G401.6 (cell line): ENCODE data around the gene PTPRG.

Experiments used
- FAIRE-seq: peaks from 2 replicates; lab custom pipeline; 2012; peaks lifted over from hg19 to GRCh38; lab: Jason Lieb, UNC

The PTPRG gene

DNA sequence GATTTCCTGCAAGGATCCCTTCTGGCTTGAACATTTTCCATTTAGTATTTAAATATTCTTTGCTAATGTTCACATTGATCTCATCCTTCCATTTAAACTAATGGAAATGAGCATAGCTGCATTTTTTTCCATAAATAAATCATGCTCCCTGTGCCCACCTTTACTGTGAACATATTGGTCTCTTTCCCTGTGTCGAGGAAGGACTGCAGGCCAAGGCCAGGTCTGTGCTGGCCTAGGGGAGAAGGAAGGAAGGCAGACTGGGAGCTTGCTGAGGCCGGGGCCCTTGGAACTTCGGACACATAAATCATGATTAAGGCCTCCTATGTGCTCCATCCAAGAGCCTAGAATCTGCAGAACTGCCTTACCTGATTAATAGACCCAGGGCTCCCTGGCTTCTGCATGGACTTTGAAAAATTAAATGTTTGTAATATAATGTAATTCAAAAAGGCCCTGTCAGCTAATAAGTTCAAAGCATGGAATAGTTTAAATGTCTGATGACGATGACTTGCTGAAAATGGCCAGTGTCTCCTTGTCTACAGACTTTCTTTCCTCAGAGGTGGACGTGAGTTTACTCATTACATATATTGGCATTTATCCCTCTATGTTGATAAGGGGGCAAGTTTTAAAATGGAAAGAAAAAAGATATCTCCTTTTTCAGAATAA, 636.1 kb downstream of the PTPRG start:
- no peak for FAIRE-seq

DNA sequence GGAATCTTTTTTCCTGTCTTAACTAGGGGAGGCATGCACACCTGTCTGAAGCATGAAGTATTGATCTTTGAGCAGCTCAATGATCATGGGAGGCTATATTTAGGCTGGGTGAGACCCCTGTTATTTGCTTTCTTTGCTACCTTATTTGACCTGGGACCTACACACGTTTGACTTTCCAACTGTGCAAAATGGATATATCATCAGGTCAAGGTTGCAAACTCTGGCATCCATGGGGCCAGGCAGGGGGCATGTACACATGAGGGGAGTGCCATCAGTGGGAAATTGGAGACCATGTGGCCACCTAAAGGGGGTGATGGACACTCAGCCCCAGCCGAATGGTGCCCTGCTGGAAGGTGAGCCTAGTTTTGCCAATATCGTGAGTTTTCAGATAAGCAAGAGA, 637.8 kb downstream of the PTPRG start:
- no peak for FAIRE-seq

- FAIRE-seq = peak; percentile 91
Observed at GRCh38 chr3:62201438-62202035, 640.2 kb downstream of the PTPRG start.

GRCh38 chr3:62203152-62203551, 641.8 kb downstream of the PTPRG start:
- no peak for FAIRE-seq

DNA sequence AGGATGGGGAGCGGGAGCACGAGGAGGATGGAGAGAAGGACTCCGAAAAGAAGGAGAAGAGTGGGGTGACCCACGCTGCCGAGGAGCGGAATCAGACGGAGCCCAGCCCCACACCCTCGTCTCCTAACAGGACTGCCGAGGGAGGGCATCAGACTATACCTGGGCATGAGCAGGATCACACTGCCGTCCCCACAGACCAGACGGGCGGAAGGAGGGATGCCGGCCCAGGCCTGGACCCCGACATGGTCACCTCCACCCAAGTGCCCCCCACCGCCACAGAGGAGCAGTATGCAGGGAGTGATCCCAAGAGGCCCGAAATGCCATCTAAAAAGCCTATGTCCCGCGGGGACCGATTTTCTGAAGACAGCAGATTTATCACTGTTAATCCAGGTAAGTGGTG, 642.2 kb downstream of the PTPRG start:
- FAIRE-seq = no peak

- FAIRE-seq = no peak
Observed at GRCh38 chr3:62207197-62207596, 645.8 kb downstream of the PTPRG start.

GRCh38 chr3:62208385-62208784, 647.0 kb downstream of the PTPRG start:
- no peak for FAIRE-seq

GRCh38 chr3:62209101-62209500, 647.7 kb downstream of the PTPRG start:
- FAIRE-seq = no peak

GRCh38 chr3:62210011-62210410, 648.6 kb downstream of the PTPRG start:
- no peak for FAIRE-seq

DNA sequence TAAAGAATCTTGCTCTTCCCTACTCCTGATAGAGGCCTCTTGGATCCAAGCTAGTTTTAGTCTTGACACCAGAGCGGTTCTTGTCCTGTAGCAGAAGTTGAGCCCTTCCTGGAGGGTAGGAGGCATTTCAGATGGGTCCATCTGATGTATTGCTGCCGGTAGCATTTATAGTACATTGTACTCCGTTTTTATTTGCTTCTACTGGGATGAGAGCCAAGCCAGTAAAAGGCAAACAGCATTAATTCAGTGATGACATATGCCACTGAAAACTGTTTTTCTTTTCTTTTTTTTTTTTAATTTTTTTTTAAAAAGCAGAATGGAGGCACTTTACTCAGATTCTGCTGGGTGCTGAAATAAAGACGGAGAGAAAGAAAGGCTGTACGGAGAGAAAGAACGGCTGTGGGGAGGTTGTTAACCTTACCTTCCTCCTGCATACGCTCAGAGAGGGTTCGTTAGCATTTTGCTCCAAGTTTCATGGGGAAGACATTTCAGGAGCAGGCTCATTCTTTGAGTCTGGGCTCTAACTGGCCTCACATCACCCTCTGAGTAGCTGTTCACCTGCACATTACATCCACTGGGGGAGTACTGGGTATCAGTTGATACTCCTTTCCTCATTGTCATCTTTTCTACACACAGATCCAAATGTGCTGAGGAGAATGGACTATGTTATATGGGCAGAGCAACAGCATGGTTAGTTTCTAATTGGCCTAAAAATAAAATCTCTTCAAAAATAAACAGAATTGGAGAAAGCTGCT, 650.5 kb downstream of the PTPRG start:
- FAIRE-seq = no peak

DNA sequence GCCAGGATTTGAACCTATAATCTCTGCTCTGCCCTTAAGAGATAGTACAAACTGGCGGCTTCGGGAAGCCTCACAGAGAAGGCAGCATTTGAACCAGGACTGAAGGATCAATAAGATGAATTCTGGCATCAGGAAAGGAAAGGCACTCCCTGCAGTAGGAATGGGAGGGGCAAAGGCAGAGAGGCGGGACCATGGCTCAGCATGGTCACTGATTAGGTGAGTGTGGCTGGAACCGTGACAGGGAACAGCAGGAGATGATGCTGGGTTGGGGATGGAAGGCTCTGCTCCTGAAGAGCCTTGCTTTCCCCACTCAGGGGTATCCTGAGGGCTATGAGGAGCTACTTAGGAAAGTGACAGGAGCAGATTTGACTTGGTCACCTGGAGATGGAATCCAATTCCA, 653.5 kb downstream of the PTPRG start:
- no peak for FAIRE-seq

DNA sequence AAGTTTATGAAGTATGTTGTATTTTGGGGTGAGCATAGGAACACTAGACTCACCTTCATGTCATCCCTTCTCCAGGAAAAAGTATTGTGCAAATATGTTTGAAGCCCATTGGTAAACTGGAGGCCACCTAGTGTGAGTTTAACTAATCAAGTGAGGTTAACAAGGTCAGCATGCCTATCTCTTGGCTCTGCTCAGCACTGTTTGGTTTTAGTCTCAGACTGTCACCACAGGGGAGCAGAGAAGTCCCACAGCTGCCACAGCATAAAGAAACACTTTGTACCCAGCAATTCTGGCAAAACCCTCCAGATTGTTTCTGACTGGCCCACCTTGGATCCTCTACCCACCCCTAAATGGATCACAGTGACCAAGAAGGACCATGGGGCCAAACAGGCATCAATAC, 659.2 kb downstream of the PTPRG start:
- FAIRE-seq = no peak

GRCh38 chr3:62225051-62225450, 663.7 kb downstream of the PTPRG start:
- FAIRE-seq = no peak

DNA sequence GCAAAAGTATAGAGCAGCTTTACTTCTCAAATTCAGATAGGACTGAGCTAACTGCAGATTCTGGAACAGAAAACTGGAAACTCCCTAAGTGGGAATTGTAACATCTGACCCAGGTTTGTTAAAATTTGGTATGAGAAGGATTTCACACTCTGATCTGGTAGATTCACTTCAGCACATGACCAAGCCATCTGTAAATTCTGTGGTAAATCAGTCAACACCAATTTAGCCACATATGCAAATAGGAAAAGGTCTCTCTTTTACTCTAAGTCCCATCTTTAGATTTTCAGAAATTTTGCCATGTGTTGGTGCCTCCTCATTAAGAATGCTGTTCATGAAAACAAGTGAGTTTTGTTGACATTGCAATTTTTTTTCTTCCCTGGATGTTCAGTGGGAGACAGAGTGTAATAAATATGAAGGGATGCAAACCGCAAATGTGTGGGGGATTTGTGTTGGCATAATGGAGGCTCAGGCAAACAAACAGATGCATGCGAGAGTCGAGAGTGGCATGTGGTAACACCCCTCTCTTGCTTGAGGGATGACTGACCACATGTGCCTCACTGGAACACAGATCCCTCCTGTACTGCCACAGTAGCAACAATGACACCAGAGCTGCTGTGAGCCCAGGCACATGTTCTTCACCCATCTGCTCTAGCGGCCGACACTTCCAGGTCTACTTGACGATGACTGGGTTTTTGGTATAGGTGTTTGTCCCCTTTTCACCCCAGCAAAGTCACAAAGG, 665.4 kb downstream of the PTPRG start:
- FAIRE-seq = no peak

- FAIRE-seq = no peak
Observed at GRCh38 chr3:62228467-62228866, 667.1 kb downstream of the PTPRG start.

DNA sequence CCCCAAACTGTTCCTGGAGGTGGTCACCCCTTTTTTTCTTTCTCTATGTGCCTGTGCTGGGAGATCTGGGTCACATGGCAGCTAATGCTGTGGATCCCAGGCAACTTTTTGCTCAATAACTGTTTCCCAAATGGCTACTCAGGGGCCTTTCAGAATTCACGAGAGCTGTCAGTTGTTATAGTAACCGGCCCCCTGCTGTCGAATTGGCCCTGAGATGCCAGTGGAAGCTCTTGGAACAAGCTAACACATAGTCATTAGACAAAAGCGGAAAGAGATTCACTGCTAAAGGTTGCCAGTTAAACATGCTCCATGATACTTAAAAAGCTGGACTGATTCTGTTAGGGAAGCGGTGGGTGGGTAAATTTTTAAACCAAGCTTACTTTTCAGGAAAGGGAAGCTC, 667.8 kb downstream of the PTPRG start:
- FAIRE-seq = no peak

DNA sequence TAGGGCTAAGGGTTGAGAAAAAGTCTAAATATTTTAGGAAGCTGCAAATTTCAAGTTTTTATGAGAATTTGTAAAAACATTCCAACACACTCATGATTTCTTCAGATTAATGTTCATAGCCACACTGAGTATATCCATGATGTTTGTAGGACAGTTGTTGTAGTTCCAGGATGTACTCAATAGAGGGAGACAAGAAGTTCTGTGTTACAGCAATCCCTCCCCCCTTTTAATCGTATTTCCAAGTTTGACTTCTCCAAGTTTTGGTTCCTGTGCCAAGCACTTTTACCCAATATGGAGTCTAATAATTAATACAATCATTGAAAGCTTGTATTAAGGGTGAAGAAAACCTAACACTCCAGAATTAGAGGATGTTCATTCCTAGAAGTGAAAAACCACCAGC, 668.5 kb downstream of the PTPRG start:
- FAIRE-seq = peak; percentile 77

DNA sequence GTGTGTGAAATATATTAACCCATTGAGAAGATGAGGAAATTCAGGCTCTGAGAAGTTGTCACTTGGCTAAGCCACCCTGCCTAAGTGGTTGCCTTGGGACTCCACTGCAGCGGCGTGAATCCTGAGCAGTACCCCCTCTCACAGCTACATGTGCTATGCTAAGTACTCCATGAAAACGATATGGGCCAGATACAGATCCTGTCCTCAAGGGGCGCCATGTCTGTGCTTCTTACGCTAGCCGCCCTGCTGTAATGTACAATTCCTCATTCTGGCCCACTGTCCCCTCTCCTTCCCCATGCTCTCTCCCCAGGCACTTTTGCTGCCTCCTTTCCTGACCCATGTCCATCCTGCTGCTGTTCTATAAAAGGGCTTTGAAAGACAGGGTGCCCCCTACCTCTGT, 671.7 kb downstream of the PTPRG start:
- FAIRE-seq = no peak

- no peak for FAIRE-seq
Observed at GRCh38 chr3:62236016-62236415, 674.6 kb downstream of the PTPRG start.

DNA sequence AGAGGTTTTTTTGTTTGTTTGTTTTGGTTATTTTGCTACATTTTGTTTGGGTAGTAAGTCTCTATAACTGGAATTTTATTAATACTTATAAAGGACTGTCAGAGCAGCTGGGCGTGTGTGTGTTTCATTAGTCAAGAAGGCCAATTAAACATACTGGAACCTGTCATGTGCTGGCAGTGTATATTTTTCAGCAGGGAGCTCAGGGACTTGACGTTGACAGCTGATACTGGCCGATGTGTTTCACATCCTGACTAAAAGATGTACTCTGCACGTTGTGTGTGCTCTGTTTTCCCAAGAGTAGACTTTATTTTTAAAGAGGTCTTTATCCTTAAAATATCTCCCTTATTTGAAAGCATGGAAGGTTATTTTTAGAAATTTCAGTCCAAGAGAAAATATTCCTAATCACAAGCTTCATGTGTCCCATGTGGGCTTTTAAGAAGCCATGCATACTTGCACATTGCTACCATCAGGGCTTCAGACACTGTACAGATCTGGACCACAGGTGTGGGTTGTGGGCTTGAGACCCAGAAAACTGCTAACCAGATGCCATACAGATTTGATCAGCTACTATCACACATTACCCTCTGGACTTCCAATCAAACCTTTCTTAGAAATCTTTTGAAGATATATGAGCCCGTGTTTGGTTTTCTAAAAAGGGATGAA, 676.0 kb downstream of the PTPRG start:
- FAIRE-seq = no peak

GRCh38 chr3:62238003-62238402, 676.6 kb downstream of the PTPRG start:
- no peak for FAIRE-seq

DNA sequence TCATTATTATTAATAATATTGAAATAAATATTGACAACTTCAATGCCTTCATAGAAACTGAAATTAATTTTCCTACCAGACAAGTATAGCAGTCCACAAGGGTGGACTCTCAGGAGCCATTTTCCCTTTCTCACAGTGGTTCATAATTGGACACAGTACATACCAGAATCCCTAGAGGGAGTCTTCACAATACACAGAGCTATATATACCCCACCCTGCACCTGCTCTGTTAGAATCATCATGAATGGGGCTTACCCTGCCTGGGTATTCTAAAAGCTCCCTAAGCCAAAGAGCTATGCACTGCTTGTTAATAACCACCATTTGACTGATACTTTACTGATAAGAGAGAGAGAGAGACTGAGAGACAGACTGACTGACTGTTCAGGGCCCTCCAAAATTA, 677.1 kb downstream of the PTPRG start:
- no peak for FAIRE-seq
